CD4-positive, alpha-beta T cell treated with Interferon gamma for 1 hour (primary cell): ENCODE results near the gene PRKCA.
"Not testable (repeated sequence)": the region's sequence is repeated elsewhere in the genome, so short reads cannot be mapped to it uniquely, and the experiment has no call there.

Experiments
- DNase-seq: peaks from one replicate; pipeline ENCODE4 v3.0.0-alpha.2; 2020

Gene PRKCA

GRCh38 chr17:66355510-66355909, 53.1 kb downstream of the PRKCA start:
- DNase-seq, result no peak

GRCh38 chr17:66357037-66357436, 54.6 kb downstream of the PRKCA start:
- DNase-seq, result no peak

- DNase-seq, result no peak
These were observed 56.9 kb downstream of the PRKCA start for GRCh38 chr17:66359351-66359750.

- DNase-seq, result not testable (repeated sequence)
These were observed 58.6 kb downstream of the PRKCA start for GRCh38 chr17:66360961-66361565.

GRCh38 chr17:66364508-66364907, 62.1 kb downstream of the PRKCA start:
- no peak for DNase-seq

- DNase-seq, result no peak
These were observed 62.6 kb downstream of the PRKCA start for GRCh38 chr17:66364990-66365490.

- DNase-seq, result no peak
These were observed 63.5 kb downstream of the PRKCA start for GRCh38 chr17:66365903-66366302.

- no peak for DNase-seq
These were observed 64.7 kb downstream of the PRKCA start for GRCh38 chr17:66367107-66367506.

- DNase-seq, result no peak
These were observed 67.4 kb downstream of the PRKCA start for GRCh38 chr17:66369830-66370229.

GRCh38 chr17:66371561-66371960, 69.1 kb downstream of the PRKCA start:
- no peak for DNase-seq

GRCh38 chr17:66372182-66372581, 69.8 kb downstream of the PRKCA start:
- DNase-seq, result no peak

- DNase-seq, result no peak
These were observed 70.7 kb downstream of the PRKCA start for GRCh38 chr17:66373079-66373478.

GRCh38 chr17:66373944-66374817, 71.8 kb downstream of the PRKCA start:
- DNase-seq, result peak; percentile 45

GRCh38 chr17:66375121-66375520, 72.7 kb downstream of the PRKCA start:
- DNase-seq, result no peak

- DNase-seq, result no peak
These were observed 75.9 kb downstream of the PRKCA start for GRCh38 chr17:66378296-66378695.

- DNase-seq, result no peak
These were observed 77.1 kb downstream of the PRKCA start for GRCh38 chr17:66379544-66379943.

GRCh38 chr17:66379996-66380395, 77.6 kb downstream of the PRKCA start:
- DNase-seq, result no peak

GRCh38 chr17:66381701-66382362, 79.4 kb downstream of the PRKCA start:
- DNase-seq, result no peak

- no peak for DNase-seq
These were observed 80.9 kb downstream of the PRKCA start for GRCh38 chr17:66383333-66383732.

GRCh38 chr17:66386498-66387351, 84.3 kb downstream of the PRKCA start:
- no peak for DNase-seq

GRCh38 chr17:66387392-66387981, 85.1 kb downstream of the PRKCA start:
- no peak for DNase-seq

GRCh38 chr17:66392783-66393437, 90.5 kb downstream of the PRKCA start:
- DNase-seq, result no peak
